ENCODE data around the gene RAD51B. TPM values are rescaled to one million over a fixed set of nuclear protein-coding genes. Genes with fewer than 3 reads are reported as not detected.

RAD51B gene
- total RNA-seq, 2 donors from 2014 or later, result 22.8 to 33.8 TPM

DNA sequence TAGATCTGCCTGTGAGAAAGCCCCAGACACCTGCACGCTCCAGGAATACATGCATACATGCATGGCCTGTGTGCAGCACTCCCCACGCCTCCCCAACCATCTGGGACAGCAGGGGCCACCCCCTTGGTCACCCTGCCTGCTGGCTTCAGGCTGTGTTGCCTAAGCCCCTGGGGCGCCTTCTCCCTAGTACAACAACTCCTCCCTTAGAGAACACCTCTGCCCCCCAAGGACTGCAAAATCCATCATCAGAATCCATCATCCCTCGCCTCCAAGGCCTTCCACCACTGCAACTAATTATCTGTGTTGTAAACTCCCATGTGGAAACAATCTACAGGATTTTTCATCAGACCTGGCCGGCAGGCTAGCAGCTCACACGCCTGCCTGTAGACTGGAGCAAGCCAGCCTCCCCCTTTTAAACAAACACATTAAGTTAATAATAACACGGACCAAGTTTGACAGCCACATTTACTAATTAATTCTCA, 936.5 kb downstream of the RAD51B start:
- H3K4me3 Mint-ChIP-seq, result no peak overlapping the region
- H3K4me1 ChIP-seq (ENCODE audit: control insufficient read depth, insufficient read depth, low read length), result no peaks in the 10 kb centered on the region
- H3K9ac ChIP-seq (ENCODE audit: extremely low read depth, low read length, poor library complexity, severe bottlenecking), result no peak overlapping the region
- H3K27me3 Mint-ChIP-seq (ENCODE audit: insufficient read depth), result no peaks in the 10 kb centered on the region
- no peaks in the 10 kb centered on the region for H3K36me3 ChIP-seq (ENCODE audit: control insufficient read depth, insufficient read depth, low read length)
- H3K27ac Mint-ChIP-seq, result no peak overlapping the region
- H3K9me3 Mint-ChIP-seq, result no peaks in the 10 kb centered on the region
- no peak overlapping the region for H3K27ac ChIP-seq (ENCODE audit: low read depth, low read length)
- H3K4me1 Mint-ChIP-seq, result peaks cover 45% of the 10 kb centered on the region
- DNase-seq, result no peak
- TF ChIP-seq, protein P1, sequence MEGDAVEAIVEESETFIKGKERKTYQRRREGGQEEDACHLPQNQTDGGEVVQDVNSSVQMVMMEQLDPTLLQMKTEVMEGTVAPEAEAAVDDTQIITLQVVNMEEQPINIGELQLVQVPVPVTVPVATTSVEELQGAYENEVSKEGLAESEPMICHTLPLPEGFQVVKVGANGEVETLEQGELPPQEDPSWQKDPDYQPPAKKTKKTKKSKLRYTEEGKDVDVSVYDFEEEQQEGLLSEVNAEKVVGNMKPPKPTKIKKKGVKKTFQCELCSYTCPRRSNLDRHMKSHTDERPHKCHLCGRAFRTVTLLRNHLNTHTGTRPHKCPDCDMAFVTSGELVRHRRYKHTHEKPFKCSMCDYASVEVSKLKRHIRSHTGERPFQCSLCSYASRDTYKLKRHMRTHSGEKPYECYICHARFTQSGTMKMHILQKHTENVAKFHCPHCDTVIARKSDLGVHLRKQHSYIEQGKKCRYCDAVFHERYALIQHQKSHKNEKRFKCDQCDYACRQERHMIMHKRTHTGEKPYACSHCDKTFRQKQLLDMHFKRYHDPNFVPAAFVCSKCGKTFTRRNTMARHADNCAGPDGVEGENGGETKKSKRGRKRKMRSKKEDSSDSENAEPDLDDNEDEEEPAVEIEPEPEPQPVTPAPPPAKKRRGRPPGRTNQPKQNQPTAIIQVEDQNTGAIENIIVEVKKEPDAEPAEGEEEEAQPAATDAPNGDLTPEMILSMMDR (conservative IDR thresholded peaks at IDR 0.05), result no peak
- H3K4me3 ChIP-seq (ENCODE audit: low read length), result no peak overlapping the region
- no peaks in the 10 kb centered on the region for H3K27me3 ChIP-seq (ENCODE audit: control insufficient read depth, insufficient read depth, low read length, poor library complexity, severe bottlenecking)
- 92 to 93% methylated on average over 3 to 7 of the region's 7 CpGs for WGBS, 2 experiments (ENCODE audit: insufficient coverage in 1 of 2, insufficient read length in 1 of 2)
- no peaks in the 10 kb centered on the region for H3K9me3 ChIP-seq (ENCODE audit: control insufficient read depth, low read length)
- no peaks in the 10 kb centered on the region for H3K36me3 Mint-ChIP-seq (ENCODE audit: low read depth)

DNA sequence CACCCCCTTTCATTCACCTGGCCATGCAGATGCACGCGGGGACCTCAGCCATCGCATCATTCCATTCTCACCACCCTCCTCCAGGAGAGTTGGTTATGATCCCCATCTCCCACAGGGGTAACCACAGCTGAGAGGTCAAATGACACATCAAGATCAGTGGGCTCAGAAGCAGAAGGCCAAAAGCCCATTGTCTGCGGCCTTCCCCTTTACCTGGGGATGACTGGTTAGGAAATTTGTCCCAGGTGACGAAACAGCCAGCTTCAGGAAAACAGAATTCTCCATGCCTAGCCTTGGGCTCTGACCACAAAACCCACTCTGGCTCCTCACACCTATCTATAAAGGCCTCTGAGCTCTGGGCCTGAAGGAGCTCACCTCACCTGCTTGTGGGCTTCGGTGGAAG, 937.2 kb downstream of the RAD51B start:
- H3K27me3 ChIP-seq (ENCODE audit: control insufficient read depth, insufficient read depth, low read length, poor library complexity, severe bottlenecking), result no peaks in the 10 kb centered on the region
- H3K27ac Mint-ChIP-seq, result no peak overlapping the region
- no peaks in the 10 kb centered on the region for H3K36me3 Mint-ChIP-seq (ENCODE audit: low read depth)
- H3K9ac ChIP-seq (ENCODE audit: extremely low read depth, low read length, poor library complexity, severe bottlenecking), result no peak overlapping the region
- 97 to 100% methylated on average over 1 to 6 of the region's 6 CpGs for WGBS, 2 experiments (ENCODE audit: insufficient coverage in 1 of 2, insufficient read length in 1 of 2)
- no peaks in the 10 kb centered on the region for H3K36me3 ChIP-seq (ENCODE audit: control insufficient read depth, insufficient read depth, low read length)
- TF ChIP-seq, protein P1 (conservative IDR thresholded peaks at IDR 0.05), result no peak
- H3K27me3 Mint-ChIP-seq (ENCODE audit: insufficient read depth), result no peaks in the 10 kb centered on the region
- H3K9me3 Mint-ChIP-seq, result no peaks in the 10 kb centered on the region
- no peaks in the 10 kb centered on the region for H3K4me1 ChIP-seq (ENCODE audit: control insufficient read depth, insufficient read depth, low read length)
- H3K9me3 ChIP-seq (ENCODE audit: control insufficient read depth, low read length), result no peaks in the 10 kb centered on the region
- H3K4me3 ChIP-seq (ENCODE audit: low read length), result no peak overlapping the region
- no peak for DNase-seq
- H3K27ac ChIP-seq (ENCODE audit: low read depth, low read length), result no peak overlapping the region
- H3K4me1 Mint-ChIP-seq, result peaks cover 47% of the 10 kb centered on the region
- H3K4me3 Mint-ChIP-seq, result no peak overlapping the region

DNA sequence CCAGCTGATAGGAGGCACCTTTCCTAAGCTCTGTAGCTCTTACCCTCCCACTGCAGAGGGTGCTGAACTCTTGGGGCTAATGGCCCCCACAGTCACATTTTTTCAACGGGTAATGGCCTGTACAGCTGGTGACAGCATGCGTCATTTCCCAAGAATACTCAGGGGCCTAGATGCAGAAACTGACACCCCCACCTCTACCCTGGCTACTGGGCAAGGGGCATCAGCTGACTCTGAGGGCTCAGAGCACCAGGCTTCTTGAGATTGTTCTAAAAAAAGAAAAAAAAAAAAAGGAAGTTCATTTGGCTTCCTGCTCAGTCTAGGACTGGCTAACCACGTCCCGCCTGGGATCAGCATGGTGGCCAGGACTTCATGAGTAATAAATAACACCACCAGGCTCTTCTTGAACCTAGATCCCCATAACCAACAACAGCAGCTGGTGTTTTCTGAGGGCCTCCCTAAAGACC, 938.1 kb downstream of the RAD51B start:
- Mint-ChIP-seq H3K27me3 (ENCODE audit: insufficient read depth) (no peaks in the 10 kb centered on the region), H3K4me3 (no peak overlapping the region), H3K27ac (no peak overlapping the region), H3K9me3 (no peaks in the 10 kb centered on the region), H3K4me1 (peaks cover 48% of the 10 kb centered on the region), H3K36me3 (ENCODE audit: low read depth) (no peaks in the 10 kb centered on the region)
- H3K9ac ChIP-seq (ENCODE audit: extremely low read depth, low read length, poor library complexity, severe bottlenecking), result no peak overlapping the region
- no peaks in the 10 kb centered on the region for H3K9me3 ChIP-seq (ENCODE audit: control insufficient read depth, low read length)
- 80% methylated on average over 4 of the region's 4 CpGs; no CpG with 5 or more reads in 1 of the 2 experiments for WGBS, 2 experiments (ENCODE audit: insufficient coverage in 1 of 2, insufficient read length in 1 of 2)
- no peak overlapping the region for H3K27ac ChIP-seq (ENCODE audit: low read depth, low read length)
- H3K4me3 ChIP-seq (ENCODE audit: low read length), result no peak overlapping the region
- no peak for DNase-seq
- no peaks in the 10 kb centered on the region for H3K36me3 ChIP-seq (ENCODE audit: control insufficient read depth, insufficient read depth, low read length)
- H3K4me1 ChIP-seq (ENCODE audit: control insufficient read depth, insufficient read depth, low read length), result no peaks in the 10 kb centered on the region
- no peaks in the 10 kb centered on the region for H3K27me3 ChIP-seq (ENCODE audit: control insufficient read depth, insufficient read depth, low read length, poor library complexity, severe bottlenecking)
- TF ChIP-seq, protein P1 (conservative IDR thresholded peaks at IDR 0.05), result no peak

Measured in endodermal cell (in vitro differentiated cells).